GM13976 (cell line): ENCODE data around the gene XXYLT1.

Experiments used
- DNase-seq: peaks from one replicate; pipeline ENCODE4 v3.0.0; 2012; ENCODE audit warnings: low spot score
- CTCF ChIP-seq: IDR thresholded peaks from 2 replicates; pipeline ENCODE4 v1.5.1; 2012; ENCODE audit warnings: borderline replicate concordance, mild to moderate bottlenecking; ENCODE audit not compliant: insufficient read depth; ENCODE audit errors: extremely low read depth, missing control alignments, control extremely low read depth
- in situ Hi-C: fragments of 300-500 bp; cut with MboI; formaldehyde crosslinking; loops from one replicate; pipeline ENCODE4 v1.12.0; 2022; ENCODE audit warnings: low sequenced_read_pairs, mixed read lengths, inconsistent platforms; ENCODE audit not compliant: unreplicated experiment

The XXYLT1 gene

GRCh38 chr3:195028877-195029606 lies 241.9 kb downstream of the XXYLT1 start:
- TF ChIP-seq CTCF, result no peak
- no peak for DNase-seq
- in situ Hi-C loops, result no loop called here

GRCh38 chr3:195025884-195026200 lies 245.1 kb downstream of the XXYLT1 start:
- in situ Hi-C loops, result no loop called here
- DNase-seq, result no peak
- TF ChIP-seq CTCF, result no peak

- TF ChIP-seq CTCF, result no peak
- in situ Hi-C loops, result no loop called here
- no peak for DNase-seq
Observed at GRCh38 chr3:195025056-195025883, 245.7 kb downstream of the XXYLT1 start.

- DNase-seq, result no peak
- in situ Hi-C loops, result no loop called here
- TF ChIP-seq CTCF, result no peak
Observed at GRCh38 chr3:195023989-195024388, 247.0 kb downstream of the XXYLT1 start.

- no peak for TF ChIP-seq CTCF
- no peak for DNase-seq
- in situ Hi-C loops, result no loop called here
Observed at GRCh38 chr3:195023576-195023975, 247.4 kb downstream of the XXYLT1 start.

GRCh38 chr3:195021692-195022091 lies 249.3 kb downstream of the XXYLT1 start:
- no peak for DNase-seq

More at GRCh38 chr3:195021692-195022091, 249.3 kb downstream of the XXYLT1 start:
- TF ChIP-seq CTCF, result no peak
- in situ Hi-C loops, result no loop called here
